ENCODE data around the gene SRP68. TPM values are rescaled to one million over a fixed set of nuclear protein-coding genes. Genes with fewer than 3 reads are reported as not detected.

Gene SRP68
- polyA plus RNA-seq, 3 donors: 27.4 to 47.1 (median 42.1) TPM

GRCh38 chr17:76086384-76086783 lies 14.1 kb upstream of the SRP68 start:
- no peak for DNase-seq
- H3K4me1 ChIP-seq (ENCODE audit: control insufficient read depth in 1 of 2, insufficient read depth in 2 of 2, low read length in 2 of 2): no peaks in the 10 kb centered on the region
- Mint-ChIP-seq H3K27ac (no peak overlapping the region), H3K9me3 (no peaks in the 10 kb centered on the region), H3K36me3 (peaks cover 83 to 93% of the 10 kb centered on the region in 2 donors), H3K27me3 (ENCODE audit: low read depth in 3 of 3) (peaks cover 0 to 3% (median 2%) of the 10 kb centered on the region in 3 donors), H3K4me3 (no peak overlapping the region), H3K4me1 (no peaks in the 10 kb centered on the region)
- H3K27ac ChIP-seq (ENCODE audit: low read depth in 1 of 2, low read length in 2 of 2): no peak overlapping the region
- no peaks in the 10 kb centered on the region for H3K9me3 ChIP-seq (replicated peaks in 1 of 2; ENCODE audit: control insufficient read depth in 1 of 2, insufficient read depth in 1 of 2, low read length in 2 of 2)
- peaks cover 89 to 96% of the 10 kb centered on the region in 2 donors for H3K36me3 ChIP-seq (replicated peaks in 1 of 2; ENCODE audit: control insufficient read depth in 1 of 2, insufficient read depth in 2 of 2, low read length in 2 of 2)
- H3K9ac ChIP-seq (ENCODE audit: insufficient read depth, low read length, poor library complexity, severe bottlenecking): no peak overlapping the region
- 98% methylated on average over 9 of the region's 9 CpGs for WGBS (ENCODE audit: insufficient coverage)
- TF ChIP-seq CTCF (IDR thresholded peaks at IDR 0.05): no peak
- no peak overlapping the region for H3K4me2 ChIP-seq (replicated peaks; ENCODE audit: extremely low read depth, low read length, poor library complexity, severe bottlenecking)
- no peaks in the 10 kb centered on the region for H4K20me1 ChIP-seq (ENCODE audit: insufficient read depth, low read length)
- no peaks in the 10 kb centered on the region for H3K79me2 ChIP-seq (ENCODE audit: insufficient read depth, low read length)
- H3K4me3 ChIP-seq (replicated peaks in 1 of 3; ENCODE audit: low read depth in 2 of 3, low read length in 3 of 3): no peak overlapping the region
- intact Hi-C loops (cut with micrococcal nuclease): no loop called here
- no peaks in the 10 kb centered on the region for H3K27me3 ChIP-seq (ENCODE audit: control insufficient read depth in 2 of 2, insufficient read depth in 2 of 2, low read length in 2 of 2)
- H2AFZ ChIP-seq (ENCODE audit: insufficient read depth, low read depth, low read length, poor library complexity, severe bottlenecking): no peak overlapping the region

- H3K27me3 Mint-ChIP-seq (ENCODE audit: low read depth in 3 of 3): peaks cover 2 to 3% (median 3%) of the 10 kb centered on the region in 3 donors
- no peaks in the 10 kb centered on the region for H3K4me1 Mint-ChIP-seq
- no peak overlapping the region for H3K9ac ChIP-seq (ENCODE audit: insufficient read depth, low read length, poor library complexity, severe bottlenecking)
- H3K4me3 ChIP-seq (replicated peaks in 1 of 3; ENCODE audit: low read depth in 2 of 3, low read length in 3 of 3): no peak overlapping the region
- H3K4me2 ChIP-seq (replicated peaks; ENCODE audit: extremely low read depth, low read length, poor library complexity, severe bottlenecking): no peak overlapping the region
- H2AFZ ChIP-seq (ENCODE audit: insufficient read depth, low read depth, low read length, poor library complexity, severe bottlenecking): no peak overlapping the region
- H3K4me3 Mint-ChIP-seq: no peak overlapping the region
- no peaks in the 10 kb centered on the region for H3K4me1 ChIP-seq (ENCODE audit: control insufficient read depth in 1 of 2, insufficient read depth in 2 of 2, low read length in 2 of 2)
- no peak for DNase-seq
- TF ChIP-seq CTCF (IDR thresholded peaks at IDR 0.05): no peak
- H3K27ac ChIP-seq (ENCODE audit: low read depth in 1 of 2, low read length in 2 of 2): no peak overlapping the region
- H3K79me2 ChIP-seq (ENCODE audit: insufficient read depth, low read length): no peaks in the 10 kb centered on the region
- H3K27ac Mint-ChIP-seq: no peak overlapping the region
- peaks cover 0 to under 1% of the 10 kb centered on the region in 2 donors for H3K27me3 ChIP-seq (ENCODE audit: control insufficient read depth in 2 of 2, insufficient read depth in 2 of 2, low read length in 2 of 2)
- H3K36me3 ChIP-seq (replicated peaks in 1 of 2; ENCODE audit: control insufficient read depth in 1 of 2, insufficient read depth in 2 of 2, low read length in 2 of 2): peaks cover 84 to 90% of the 10 kb centered on the region in 2 donors
- peaks cover 78 to 87% of the 10 kb centered on the region in 2 donors for H3K36me3 Mint-ChIP-seq
- intact Hi-C loops (cut with micrococcal nuclease): no loop called here
- no peaks in the 10 kb centered on the region for H3K9me3 Mint-ChIP-seq
- no peaks in the 10 kb centered on the region for H3K9me3 ChIP-seq (replicated peaks in 1 of 2; ENCODE audit: control insufficient read depth in 1 of 2, insufficient read depth in 1 of 2, low read length in 2 of 2)
- no peaks in the 10 kb centered on the region for H4K20me1 ChIP-seq (ENCODE audit: insufficient read depth, low read length)
- WGBS (ENCODE audit: insufficient coverage): 96% methylated on average over 10 of the region's 13 CpGs
Observed at GRCh38 chr17:76085731-76086366, 13.5 kb upstream of the SRP68 start.
